Activated naive CD4-positive, alpha-beta T cell treated with anti-CD3 and anti-CD28 coated beads, Interleukin-2, amount 50 U/mL, for 16 hours (primary cell): ENCODE data around the gene PLA2G3.
A peak's percentile ranks its signal among the peaks of the same experiment; 100 is the strongest.
"Not testable (repeated sequence)": the region's sequence is repeated elsewhere in the genome, so short reads cannot be mapped to it uniquely, and the experiment has no call there.

Experiments
- DNase-seq: peaks from one replicate; pipeline ENCODE4 v3.0.0-alpha.2; 2020

Gene PLA2G3

GRCh38 chr22:31122532-31123291, 17.6 kb downstream of the PLA2G3 start, which contains the start of gene INPP5J:
Gene INPP5J (plus strand): TSS chr22:31122966. CDS start chr22:31123015, 49 bp downstream.
- DNase-seq = no peak

GRCh38 chr22:31122196-31122531, 18.1 kb downstream of the PLA2G3 start:
- DNase-seq = no peak

- DNase-seq = no peak
Observed at GRCh38 chr22:31121403-31121802, 18.9 kb downstream of the PLA2G3 start.

- no peak for DNase-seq
Observed at GRCh38 chr22:31120642-31121041, 19.7 kb downstream of the PLA2G3 start.

- no peak for DNase-seq
Observed at GRCh38 chr22:31120230-31120629, 20.1 kb downstream of the PLA2G3 start.

- no peak for DNase-seq
Observed at GRCh38 chr22:31119026-31119717, 21.1 kb downstream of the PLA2G3 start.

GRCh38 chr22:31118046-31118820, 22.1 kb downstream of the PLA2G3 start:
- no peak for DNase-seq

GRCh38 chr22:31112547-31113091, 27.7 kb downstream of the PLA2G3 start:
- not testable (repeated sequence) for DNase-seq

GRCh38 chr22:31107894-31108218, 32.5 kb downstream of the PLA2G3 start:
- DNase-seq = no peak

GRCh38 chr22:31107178-31107893, 33.0 kb downstream of the PLA2G3 start, which contains the start of gene SELENOM:
Gene SELENOM (minus strand): TSS chr22:31107568. CDS start chr22:31107505, 63 bp downstream.
- peak; percentile 87 for DNase-seq

- DNase-seq = no peak
Observed at GRCh38 chr22:31106731-31107177, 33.6 kb downstream of the PLA2G3 start.

- no peak for DNase-seq
Observed at GRCh38 chr22:31106001-31106571, 34.2 kb downstream of the PLA2G3 start.

GRCh38 chr22:31105282-31105929, 34.9 kb downstream of the PLA2G3 start:
- DNase-seq = no peak

- DNase-seq = no peak
Observed at GRCh38 chr22:31104869-31105268, 35.4 kb downstream of the PLA2G3 start.

- no peak for DNase-seq
Observed at GRCh38 chr22:31103899-31104694, 36.2 kb downstream of the PLA2G3 start.

GRCh38 chr22:31103111-31103510, 37.2 kb downstream of the PLA2G3 start:
- DNase-seq = no peak

GRCh38 chr22:31102441-31103081, 37.7 kb downstream of the PLA2G3 start:
- DNase-seq = no peak

- no peak for DNase-seq
Observed at GRCh38 chr22:31100762-31101525, 39.4 kb downstream of the PLA2G3 start.
